HuH-7 (cell line): Measurements from ENCODE around the gene PMEPA1.

ENCODE experiments used
- DNase-seq: peaks from one replicate; pipeline ENCODE4 v3.0.0; 2011; ENCODE audit warnings: low spot score

The PMEPA1 gene

GRCh38 chr20:57711311-57711712, 1.5 kb upstream of the PMEPA1 start:
- DNase-seq, result no peak

- DNase-seq, result no peak
Observed at GRCh38 chr20:57710841-57711240, 1.0 kb upstream of the PMEPA1 start.

GRCh38 chr20:57708694-57709673, 831 bp downstream of the PMEPA1 start:
- DNase-seq, result no peak

GRCh38 chr20:57707849-57708693, 1.7 kb downstream of the PMEPA1 start:
- DNase-seq, result no peak

GRCh38 chr20:57707320-57707719, 2.5 kb downstream of the PMEPA1 start:
- DNase-seq, result no peak

- DNase-seq, result no peak
Observed at GRCh38 chr20:57705127-57705899, 4.5 kb downstream of the PMEPA1 start.

- no peak for DNase-seq
Observed at GRCh38 chr20:57704245-57704644, 5.6 kb downstream of the PMEPA1 start.

- DNase-seq, result no peak
Observed at GRCh38 chr20:57703013-57703412, 6.8 kb downstream of the PMEPA1 start.

GRCh38 chr20:57702521-57702920, 7.3 kb downstream of the PMEPA1 start:
- no peak for DNase-seq

GRCh38 chr20:57702091-57702490, 7.7 kb downstream of the PMEPA1 start:
- no peak for DNase-seq

- DNase-seq, result no peak
Observed at GRCh38 chr20:57701651-57702050, 8.2 kb downstream of the PMEPA1 start.

GRCh38 chr20:57701090-57701489, 8.7 kb downstream of the PMEPA1 start:
- DNase-seq, result no peak

- DNase-seq, result no peak
Observed at GRCh38 chr20:57699395-57699794, 10.4 kb downstream of the PMEPA1 start.

GRCh38 chr20:57698867-57699275, 10.9 kb downstream of the PMEPA1 start:
- no peak for DNase-seq

- no peak for DNase-seq
Observed at GRCh38 chr20:57698116-57698866, 11.5 kb downstream of the PMEPA1 start.

GRCh38 chr20:57697543-57697942, 12.3 kb downstream of the PMEPA1 start:
- DNase-seq, result no peak

- no peak for DNase-seq
Observed at GRCh38 chr20:57696401-57696961, 13.3 kb downstream of the PMEPA1 start.

- no peak for DNase-seq
Observed at GRCh38 chr20:57695940-57696339, 13.9 kb downstream of the PMEPA1 start.

GRCh38 chr20:57695012-57695411, 14.8 kb downstream of the PMEPA1 start:
- no peak for DNase-seq

GRCh38 chr20:57694481-57694880, 15.3 kb downstream of the PMEPA1 start:
- no peak for DNase-seq
